HUDEP-2 (cell line): ENCODE measurements around the gene KIF25.

Experiments used
- DNase-seq, 76 experiments: peaks; one replicate each; lab custom pipeline; 2025; ENCODE audit not compliant: unreplicated experiment in 76 of 76; lab: John Stamatoyannopoulos, UW

Gene KIF25

DNA sequence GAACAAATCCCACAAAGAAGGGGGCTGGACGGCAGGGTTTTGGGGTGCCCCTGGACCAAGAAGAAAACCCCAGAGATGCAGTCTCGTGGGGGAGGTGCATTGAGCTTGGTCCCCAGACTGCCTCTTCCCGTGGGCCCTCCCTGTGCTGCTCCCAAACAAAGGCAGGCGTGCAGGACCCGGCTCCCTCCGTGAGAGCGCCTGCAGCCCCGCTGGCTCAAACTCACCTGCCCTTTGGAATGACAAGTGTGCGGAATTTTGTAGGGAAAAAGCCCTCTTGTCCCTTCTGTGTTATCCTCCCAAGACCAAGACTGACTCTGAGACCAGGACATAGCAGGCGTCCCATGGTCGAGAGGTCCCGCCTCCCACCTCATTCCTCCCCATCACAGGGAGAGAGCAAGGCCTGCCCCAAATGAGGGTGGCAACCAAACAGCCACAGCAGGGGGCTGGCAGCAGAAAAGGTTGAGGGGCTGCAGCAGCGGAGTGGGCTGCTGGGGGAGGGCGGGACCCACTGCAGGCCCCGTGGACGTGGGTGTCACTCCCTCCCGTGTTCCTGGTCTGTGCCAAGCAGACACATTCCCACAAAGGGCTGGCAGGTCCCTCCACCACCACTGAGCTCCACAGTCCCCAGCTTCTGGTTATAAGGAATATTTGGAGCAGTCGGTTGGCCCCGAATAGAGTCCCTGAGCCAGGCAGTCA, 87.1 kb downstream of the KIF25 start:
- no peak for DNase-seq

DNA sequence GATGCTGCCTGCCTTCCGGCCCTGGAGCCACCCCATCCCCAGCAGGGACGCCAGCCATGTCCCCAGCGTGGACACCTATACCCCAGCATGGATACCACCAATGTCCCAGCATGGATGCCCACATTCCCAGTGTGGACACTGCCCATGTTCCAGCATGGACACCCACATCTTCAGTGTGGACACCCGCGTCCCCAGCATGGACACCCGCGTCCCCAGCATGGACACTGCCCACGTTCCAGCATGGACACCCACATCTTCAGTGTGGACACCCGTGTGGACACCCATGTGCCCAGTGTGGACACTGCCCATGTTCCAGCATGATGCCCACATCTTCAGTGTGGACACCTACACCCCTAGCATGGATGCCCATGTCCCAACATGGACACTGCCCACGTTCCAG, 88.6 kb downstream of the KIF25 start:
- DNase-seq = no peak

GRCh38 chr6:168086616-168087015, 89.1 kb downstream of the KIF25 start:
- no peak for DNase-seq

GRCh38 chr6:168087436-168088160, 90.1 kb downstream of the KIF25 start:
- no peak for DNase-seq

- DNase-seq = no peak
Measured at GRCh38 chr6:168088161-168089053, 90.9 kb downstream of the KIF25 start.

DNA sequence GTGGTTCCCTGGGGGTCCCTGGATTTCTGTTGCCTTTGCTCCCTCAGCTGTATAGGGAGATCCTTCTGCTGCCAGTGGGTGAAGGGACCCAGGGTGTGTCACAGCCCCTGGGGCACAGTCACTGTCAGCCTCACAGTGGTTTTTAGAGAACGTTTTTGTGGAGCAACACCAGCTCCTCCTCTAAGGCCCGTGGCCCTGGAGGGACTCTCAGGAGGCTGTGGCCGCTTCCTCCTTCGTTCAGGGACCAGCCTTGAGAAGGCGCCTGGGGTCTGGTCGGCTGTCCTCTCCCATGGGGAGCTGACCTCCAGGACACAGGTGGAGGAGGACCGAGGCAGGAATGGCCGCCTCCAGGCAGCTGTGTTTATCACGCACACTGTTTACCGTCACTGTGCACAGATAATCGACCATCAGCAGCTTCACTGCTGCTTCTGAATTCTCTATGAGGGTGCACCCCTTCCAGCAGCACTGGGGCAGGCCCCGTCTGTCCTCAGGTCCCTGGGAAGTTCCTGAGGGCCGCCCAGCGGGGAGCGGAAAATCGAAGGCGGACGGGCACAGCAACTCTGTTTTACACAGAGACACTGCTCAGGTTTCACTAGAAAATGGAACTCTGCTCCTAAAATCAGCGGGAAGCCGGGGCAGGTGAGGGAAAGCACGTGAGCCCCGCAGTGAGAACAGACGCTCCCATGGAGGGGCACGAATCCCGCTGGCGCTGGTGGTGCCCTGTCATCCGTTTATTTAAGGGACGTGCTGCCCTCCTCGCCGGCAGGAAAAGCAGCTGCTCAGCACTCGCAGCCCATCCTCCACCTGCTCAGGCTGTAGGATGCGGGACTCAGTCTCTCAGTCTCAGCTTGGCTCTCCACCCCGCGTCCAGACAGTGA, 92.0 kb downstream of the KIF25 start:
- no peak for DNase-seq

DNA sequence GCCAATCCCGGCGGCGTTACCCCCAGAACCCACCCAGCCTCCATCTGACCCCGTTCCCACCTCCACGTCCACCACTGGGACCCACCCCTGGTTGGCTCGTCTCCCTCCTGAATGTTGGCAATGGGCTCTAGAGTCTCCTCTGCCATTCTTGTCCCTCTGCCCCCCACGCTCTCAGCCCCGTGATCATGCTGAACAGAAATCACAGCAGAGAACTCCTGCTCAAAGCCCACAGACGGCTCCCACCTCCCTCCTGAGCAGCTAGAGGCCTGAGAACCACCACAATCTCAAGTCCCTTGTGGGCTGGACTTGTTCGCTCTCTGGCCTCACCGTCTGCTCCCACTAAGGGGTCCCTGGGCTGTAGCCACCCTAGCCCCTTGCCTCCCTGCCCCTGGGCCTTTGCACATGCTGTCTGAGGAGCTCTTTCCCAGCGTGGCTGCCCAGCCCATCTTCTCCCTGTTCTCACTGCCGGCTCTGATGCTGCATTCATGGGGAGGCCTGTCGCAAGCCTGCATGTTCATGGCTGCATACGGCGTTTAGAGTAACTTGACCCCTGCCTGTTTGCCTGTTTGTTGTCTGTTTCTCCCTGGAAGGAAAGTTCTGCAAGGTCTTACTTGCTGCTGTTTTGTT, 92.7 kb downstream of the KIF25 start:
- no peak for DNase-seq

GRCh38 chr6:168090706-168091105, 93.2 kb downstream of the KIF25 start:
- no peak for DNase-seq

DNA sequence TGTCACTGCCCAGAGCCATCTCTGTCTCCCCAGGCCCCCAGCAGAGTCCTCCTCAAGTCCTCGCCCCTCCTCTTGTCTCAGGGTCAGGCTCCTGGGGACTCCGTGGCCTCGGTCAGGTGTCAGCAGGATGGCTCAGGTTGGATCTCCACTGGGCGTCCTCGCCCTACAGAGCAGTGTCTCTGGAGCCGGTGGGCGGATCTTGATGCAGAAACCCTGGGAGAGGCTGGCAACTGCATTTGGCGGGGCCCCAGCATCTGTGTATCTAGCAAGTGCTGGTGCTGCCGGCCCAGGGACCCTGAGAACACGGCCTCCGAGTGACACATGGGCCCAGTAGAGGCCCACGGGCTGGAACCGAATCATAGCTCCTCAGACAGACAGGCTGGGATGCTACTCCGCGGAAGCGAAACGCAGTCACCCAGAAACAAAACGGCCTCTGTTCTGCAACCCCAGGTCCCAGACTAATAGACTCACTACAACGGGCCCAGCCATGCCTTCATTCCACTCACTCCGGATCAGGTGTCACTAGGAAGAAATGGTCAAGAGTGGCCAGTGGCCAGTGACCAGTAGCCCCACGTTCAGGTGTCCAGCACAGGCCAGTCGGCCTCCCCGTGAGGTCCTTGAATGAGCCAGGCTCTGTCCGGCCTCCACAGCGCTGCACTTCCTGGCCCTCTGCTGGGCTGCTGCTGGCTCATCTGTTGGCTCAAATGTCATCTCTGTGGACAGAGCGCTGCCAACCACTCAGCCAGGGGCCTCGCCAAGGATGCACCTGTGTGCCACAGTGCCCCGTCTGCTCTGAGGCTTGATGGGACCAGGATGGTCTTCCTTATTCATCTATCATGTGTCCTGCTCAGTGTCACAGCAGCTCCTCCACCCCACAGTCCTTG, 94.2 kb downstream of the KIF25 start:
- DNase-seq = no peak

GRCh38 chr6:168092541-168092940, 95.1 kb downstream of the KIF25 start:
- no peak for DNase-seq

GRCh38 chr6:168093071-168093505, 95.6 kb downstream of the KIF25 start:
- DNase-seq = peak in 28 of 76 experiments; percentile 10 to 78 (median 35)

DNA sequence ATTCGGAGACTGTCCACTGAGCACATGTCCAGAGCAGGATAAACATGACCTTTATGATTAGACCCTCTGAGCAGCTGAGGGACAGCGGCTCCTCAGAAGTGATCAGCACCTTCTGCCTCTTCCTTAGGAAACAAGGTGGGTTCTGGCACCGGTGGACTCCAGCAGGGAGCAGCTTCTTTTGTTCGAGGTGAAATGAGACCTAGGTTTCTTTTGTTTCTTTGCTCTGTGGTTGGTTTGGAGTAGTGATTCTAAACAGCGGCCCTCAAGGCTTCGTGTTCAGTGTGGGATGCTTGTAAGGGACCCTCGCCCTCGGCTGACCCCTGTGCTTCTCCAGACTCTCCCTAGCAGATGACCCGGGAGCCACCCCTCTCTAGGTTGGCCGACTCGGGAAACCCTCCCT, 96.2 kb downstream of the KIF25 start:
- no peak for DNase-seq
